Panc1 (cell line): ENCODE measurements around the gene AP3B1. TPM values are rescaled to one million over a fixed set of nuclear protein-coding genes. Genes with fewer than 3 reads are reported as not detected.

ENCODE experiments used
- ATAC-seq: fragments of 200-7000 bp; cut with Tn5 transposase; 2 replicates; pipeline ENCODE4 v1.9.1; 2020; ENCODE audit warnings: mild to moderate bottlenecking, moderate library complexity
- BruUV-seq: library from RNA; stranded (reverse); fragments of 400-500 nt; replicated peaks from 2 replicates; lab custom pipeline; 2021; lab: Mats Ljungman, UMichigan
- CTCF ChIA-PET: fragments of 300-600 bp; sonication (Branson Sonifier 250); formaldehyde crosslinking; loops from one replicate; lab custom pipeline; 2022; ENCODE audit warnings: antibody characterized with exemption; lab: Charles Lee
- POLR2A ChIA-PET: fragments of 300-600 bp; sonication (Branson Sonifier 250); formaldehyde crosslinking; loops from one replicate; lab custom pipeline; 2022; ENCODE audit warnings: antibody characterized with exemption; lab: Charles Lee
- DNase-seq: peaks from one replicate; pipeline ENCODE4 v3.0.0-alpha.2; 2010; ENCODE audit warnings: low read depth, low spot score
- H3K27ac ChIP-seq: 2 replicates; pipeline ENCODE4 v1.5.1; 2011; ENCODE audit warnings: mild to moderate bottlenecking, low read length, inconsistent platforms
- H3K27me3 ChIP-seq: fragments of 200-500 bp; sonication (Bioruptor generic); 2 replicates; pipeline ENCODE4 v1.6.0; 2014; ENCODE audit warnings: low read length, inconsistent platforms; ENCODE audit not compliant: control insufficient read depth, insufficient read depth
- H3K36me3 ChIP-seq: fragments of 200-500 bp; sonication (Bioruptor generic); 2 replicates; pipeline ENCODE4 v1.5.1; 2014; ENCODE audit warnings: inconsistent platforms, mild to moderate bottlenecking, low read length, moderate library complexity; ENCODE audit not compliant: control insufficient read depth, insufficient read depth
- H3K4me1 ChIP-seq: 2 replicates; pipeline ENCODE4 v1.5.1; 2011; ENCODE audit warnings: inconsistent platforms, mild to moderate bottlenecking, low read length, moderate library complexity; ENCODE audit not compliant: control insufficient read depth, insufficient read depth
- H3K4me3 ChIP-seq, 2 experiments: 2 replicates each; pipeline ENCODE4 v1.5.1; 2011 to 2012; ENCODE audit warnings: low read depth in 2 of 2, low read length in 2 of 2, mild to moderate bottlenecking in 2 of 2, inconsistent platforms in 1 of 2, moderate library complexity in 1 of 2
- H3K9me3 ChIP-seq: fragments of 200-500 bp; sonication (Bioruptor generic); 2 replicates; pipeline ENCODE4 v1.5.1; 2014; ENCODE audit warnings: low read depth, mild to moderate bottlenecking, inconsistent platforms, low read length, moderate library complexity; ENCODE audit not compliant: control insufficient read depth, insufficient read depth
- CTCF ChIP-seq: fragments of 450-650 bp; IDR thresholded peaks from 2 replicates; pipeline ENCODE4 v1.5.1; 2017; ENCODE audit warnings: mild to moderate bottlenecking
- POLR2AphosphoS5 ChIP-seq: IDR thresholded peaks from 2 replicates; pipeline ENCODE4 v1.6.1; 2012; ENCODE audit warnings: mild to moderate bottlenecking, low read depth, low read length, moderate library complexity
- REST ChIP-seq, 2 experiments: IDR thresholded peaks; 2 replicates each; pipeline ENCODE4 v1.6.1; 2011 to 2012; ENCODE audit warnings: low read depth in 2 of 2, control low read depth in 1 of 2, low read length in 1 of 2, mild to moderate bottlenecking in 1 of 2, moderate library complexity in 1 of 2; ENCODE audit not compliant: insufficient read depth in 1 of 2
- SIN3A ChIP-seq: IDR thresholded peaks from 2 replicates; pipeline ENCODE4 v1.6.1; 2012; ENCODE audit warnings: low read depth, mild to moderate bottlenecking, low read length, moderate library complexity, borderline replicate concordance; ENCODE audit not compliant: insufficient read depth
- TCF7L2 ChIP-seq: IDR thresholded peaks from 2 replicates; pipeline ENCODE4 v1.6.1; 2011; ENCODE audit warnings: mild to moderate bottlenecking, low read depth, low read length, inconsistent platforms
- in situ Hi-C: cut with HindIII; loops from 2 replicates; pipeline ENCODE4 v1.10.0; 2016; ENCODE audit warnings: low sequenced_read_pairs, low pct_unique_long_range_greater_than_20kb
- intact Hi-C: fragments of 100-400 bp; cut with micrococcal nuclease; formaldehyde crosslinking; loops from one replicate; pipeline ENCODE4 v1.10.0; 2022; ENCODE audit not compliant: unreplicated experiment
- total RNA-seq: library from RNA; stranded (reverse); gene quantifications from one replicate; pipeline ENCODE4 v1.2.1, GENCODE V29; 2021; ENCODE audit not compliant: unreplicated experiment

The AP3B1 gene
- total RNA-seq, 1 experiment from 2014 or later, result 55.4 TPM

GRCh38 chr5:77987988-77988387 lies 306.5 kb downstream of the AP3B1 start:
- in situ Hi-C loops, result no loop called here

GRCh38 chr5:77987331-77987730 lies 307.2 kb downstream of the AP3B1 start:
- Histone ChIP-seq H3K4me3 (no peak overlapping the region), H3K9me3 (no peaks in the 10 kb centered on the region), H3K27ac (no peak overlapping the region), H3K4me1 (no peaks in the 10 kb centered on the region), H3K27me3 (no peaks in the 10 kb centered on the region), H3K36me3 (no peaks in the 10 kb centered on the region)
- in situ Hi-C loops, result no loop called here
- CTCF ChIA-PET, result no interaction called here
- TF ChIP-seq SIN3A (no peak), TCF7L2 (no peak), POLR2AphosphoS5 (no peak), CTCF (no peak), REST (IDR thresholded peaks at IDR 0.05; ENCODE audit: insufficient read depth in 1 of 2, low read depth in 2 of 2, low read length in 1 of 2) (no peak)
- intact Hi-C loops, result no loop called here
- POLR2A ChIA-PET, result no interaction called here
- DNase-seq, result no peak
- BruUV-seq, result no TSS peak
- no peak for ATAC-seq

More at GRCh38 chr5:77987988-77988387, 306.5 kb downstream of the AP3B1 start:
- ATAC-seq, result no peak
- no peak overlapping the region for H3K4me3 ChIP-seq
- DNase-seq, result no peak
- H3K27me3 ChIP-seq, result no peaks in the 10 kb centered on the region
- TF ChIP-seq SIN3A, result no peak
- TF ChIP-seq CTCF, result no peak
- ChIA-PET CTCF (no interaction called here), POLR2A (interaction anchor here (0.5 kb wide), 1 partner anchor 12 kb away, joined by 3 read pairs; no protein-coding TSS in a partner anchor)
- H3K4me1 ChIP-seq, result no peaks in the 10 kb centered on the region
- H3K36me3 ChIP-seq, result no peaks in the 10 kb centered on the region
- intact Hi-C loops, result no loop called here
- no TSS peak for BruUV-seq
- no peak overlapping the region for H3K27ac ChIP-seq
- H3K9me3 ChIP-seq, result no peaks in the 10 kb centered on the region
